HCT116 (cell line): Measurements from ENCODE around the gene MAN2B1. TPM values are rescaled to one million over a fixed set of nuclear protein-coding genes. Genes with fewer than 3 reads are reported as not detected.

Experiments
- ATAC-seq: fragments of 200-7000 bp; cut with Tn5 transposase; 2 replicates; pipeline ENCODE4 v1.9.1; 2020; ENCODE audit warnings: mild to moderate bottlenecking, moderate library complexity
- BruUV-seq: library from RNA; stranded (reverse); fragments of 400-500 nt; replicated peaks from 2 replicates; lab custom pipeline; 2021; lab: Mats Ljungman, UMichigan
- CTCF ChIA-PET: fragments of 300-600 bp; sonication (Branson Sonifier 250); formaldehyde crosslinking; loops from one replicate; lab custom pipeline; 2021; ENCODE audit warnings: antibody characterized with exemption; lab: Charles Lee
- POLR2A ChIA-PET: fragments of 300-600, 350-600 bp; sonication (Branson Sonifier 250); formaldehyde crosslinking; loops from one replicate; lab custom pipeline; 2021; ENCODE audit warnings: antibody characterized with exemption; lab: Charles Lee
- RAD21 ChIA-PET, 2 experiments: fragments of 300-600 bp; sonication (Branson Sonifier 250); formaldehyde crosslinking; loops; one replicate each; lab custom pipeline; 2023; ENCODE audit warnings: low total read pairs in 2 of 2; ENCODE audit not compliant: uncharacterized antibody in 2 of 2, unreplicated experiment in 2 of 2, low non-redundant PET in 1 of 2; lab: Charles Lee
- DNase-seq: peaks from one replicate; pipeline ENCODE4 v3.0.0-alpha.2; 2010; ENCODE audit warnings: low read depth, low spot score
- H2AFZ ChIP-seq: fragments of 200-600 bp; shearing (Covaris generic), sonication (generic); 2 replicates; pipeline ENCODE4 v1.6.1; 2017; ENCODE audit warnings: low read depth, mixed run types, mixed read lengths, antibody characterized with exemption, low read length; ENCODE audit not compliant: poor library complexity, severe bottlenecking
- H3K27ac ChIP-seq: 2 replicates; pipeline ENCODE4 v1.5.1; 2012; ENCODE audit warnings: low read depth, low read length
- H3K27me3 ChIP-seq: fragments of 200-600 bp; sonication (generic); 2 replicates; pipeline ENCODE4 v1.6.1; 2016; ENCODE audit warnings: mixed run types, low read length, mixed read lengths; ENCODE audit not compliant: insufficient read depth
- H3K36me3 ChIP-seq, 2 experiments: fragments of 200-500 bp in 1 of 2; fragments of 200-600 bp in 1 of 2; sonication (Bioruptor generic) in 1 of 2; sonication (generic) in 1 of 2; 2 replicates each; pipeline versions ENCODE4 v1.5.1 to v1.6.1; 2014 to 2016; ENCODE audit warnings: low read length in 2 of 2, inconsistent platforms in 1 of 2, mixed read lengths in 1 of 2, mixed run types in 1 of 2; ENCODE audit not compliant: insufficient read depth in 2 of 2, control insufficient read depth in 1 of 2
- H3K4me1 ChIP-seq, 2 experiments: fragments of 200-600 bp in 1 of 2; sonication (generic) in 1 of 2; 2 replicates each; pipeline versions ENCODE4 v1.5.1 to v1.6.1; 2012 to 2017; ENCODE audit warnings: low read length in 2 of 2, inconsistent platforms in 1 of 2, mild to moderate bottlenecking in 1 of 2, mixed read lengths in 1 of 2, mixed run types in 1 of 2, moderate library complexity in 1 of 2; ENCODE audit not compliant: insufficient read depth in 2 of 2, control insufficient read depth in 1 of 2
- H3K4me2 ChIP-seq: fragments of 200-600 bp; sonication (generic); 2 replicates; pipeline ENCODE4 v1.6.1; 2017; ENCODE audit warnings: mixed run types, low read length, mixed read lengths
- H3K4me3 ChIP-seq, 2 experiments: fragments of 200-600 bp in 1 of 2; sonication (generic) in 1 of 2; replicated peaks in 1 of 2; 2 replicates each; pipeline ENCODE4 v1.5.1; 2011 to 2016; ENCODE audit warnings: low read length in 2 of 2, control low read depth in 1 of 2, low read depth in 1 of 2, mild to moderate bottlenecking in 1 of 2, mixed read lengths in 1 of 2, mixed run types in 1 of 2
- H3K79me2 ChIP-seq: fragments of 200-600 bp; sonication (generic); 2 replicates; pipeline ENCODE4 v1.6.1; 2017; ENCODE audit warnings: mild to moderate bottlenecking, mixed run types, low read length, moderate library complexity, mixed read lengths; ENCODE audit not compliant: insufficient read depth
- H3K9ac ChIP-seq: fragments of 200-600 bp; sonication (generic); 2 replicates; pipeline ENCODE4 v1.6.1; 2016; ENCODE audit warnings: low read length, mixed read lengths
- H3K9me2 ChIP-seq: fragments of 200-600 bp; sonication (generic), shearing (Covaris generic); 2 replicates; pipeline ENCODE4 v1.6.1; 2017; ENCODE audit warnings: mixed run types, mild to moderate bottlenecking, moderate library complexity; ENCODE audit not compliant: insufficient read depth
- H3K9me3 ChIP-seq, 2 experiments: fragments of 200-500 bp in 1 of 2; fragments of 200-600 bp in 1 of 2; sonication (Bioruptor generic) in 1 of 2; sonication (generic) in 1 of 2; 2 replicates each; pipeline ENCODE4 v1.6.1; 2014 to 2017; ENCODE audit warnings: low read length in 2 of 2, mixed read lengths in 2 of 2, inconsistent platforms in 1 of 2, low read depth in 1 of 2, mild to moderate bottlenecking in 1 of 2, mixed run types in 1 of 2, moderate library complexity in 1 of 2; ENCODE audit not compliant: control insufficient read depth in 1 of 2, insufficient read depth in 1 of 2
- H4K20me1 ChIP-seq: fragments of 200-600 bp; sonication (generic), shearing (Covaris generic); 2 replicates; pipeline ENCODE4 v1.6.1; 2017; ENCODE audit warnings: mixed run types, mild to moderate bottlenecking, moderate library complexity; ENCODE audit not compliant: insufficient read depth
- CBX3 ChIP-seq: IDR thresholded peaks from 2 replicates; pipeline ENCODE4 v1.6.1; 2012; ENCODE audit warnings: low read depth
- EGR1 ChIP-seq: IDR thresholded peaks from 2 replicates; pipeline ENCODE4 v1.6.1; 2012; ENCODE audit warnings: low read depth
- EZH2 ChIP-seq: fragments of 200-600 bp; sonication (generic); IDR thresholded peaks from 2 replicates; pipeline ENCODE4 v1.6.1; 2017; ENCODE audit warnings: antibody characterized with exemption, mixed run types
- FOSL1 ChIP-seq: IDR thresholded peaks from 2 replicates; pipeline ENCODE4 v1.6.1; 2012; ENCODE audit warnings: low read depth
- JUND ChIP-seq: IDR thresholded peaks from 2 replicates; pipeline ENCODE4 v1.6.1; 2012
- POLR2A ChIP-seq: IDR thresholded peaks from 2 replicates; pipeline ENCODE4 v1.7.0; 2011; ENCODE audit warnings: borderline replicate concordance; ENCODE audit not compliant: insufficient read depth, insufficient read length; ENCODE audit errors: extremely low read depth
- POLR2AphosphoS5 ChIP-seq: IDR thresholded peaks from 2 replicates; pipeline ENCODE4 v1.6.1; 2011; ENCODE audit warnings: mild to moderate bottlenecking, low read depth, low read length, moderate library complexity
- SIN3A ChIP-seq: IDR thresholded peaks from 2 replicates; pipeline ENCODE4 v1.6.1; 2012; ENCODE audit warnings: low read depth
- SP1 ChIP-seq: IDR thresholded peaks from 2 replicates; pipeline ENCODE4 v1.6.1; 2012; ENCODE audit warnings: low read depth
- TCF7L2 ChIP-seq: IDR thresholded peaks from 2 replicates; pipeline ENCODE4 v1.7.0; 2011; ENCODE audit warnings: borderline replicate concordance, inconsistent platforms; ENCODE audit not compliant: insufficient read depth, insufficient read length; ENCODE audit errors: extremely low read depth
- YY1 ChIP-seq: IDR thresholded peaks from 2 replicates; pipeline ENCODE4 v1.6.1; 2011; ENCODE audit warnings: low read length, low read depth, moderate library complexity, mild to moderate bottlenecking; ENCODE audit not compliant: insufficient replicate concordance; ENCODE audit errors: extremely low read depth
- ZNF274 ChIP-seq: fragments of 200-500 bp; sonication (Bioruptor generic); IDR thresholded peaks from 2 replicates; pipeline ENCODE4 v1.6.1; 2014; ENCODE audit warnings: mild to moderate bottlenecking, low read depth, low read length, inconsistent platforms
- intact Hi-C: fragments of 100-400 bp; cut with micrococcal nuclease; formaldehyde crosslinking; loops from 2 replicates; pipeline ENCODE4 v1.10.0; 2022
- total RNA-seq: library from RNA; stranded (reverse); gene quantifications from one replicate; pipeline ENCODE4 v1.2.1, GENCODE V29; 2021; ENCODE audit not compliant: unreplicated experiment
- TF ChIP-seq, protein P1 (sequence below): IDR thresholded peaks from 2 replicates; pipeline ENCODE4 v1.6.1; 2012; ENCODE audit warnings: low read depth
- TF ChIP-seq, protein P2 (sequence below), 3 experiments: fragments of 200-600 bp in 1 of 3; sonication (generic) in 1 of 3; IDR thresholded peaks in 2 of 3; conservative IDR thresholded peaks in 1 of 3; 2 replicates each; pipeline ENCODE4 v1.5.1; 2012 to 2017; ENCODE audit warnings: low read depth in 2 of 3, low read length in 2 of 3, antibody characterized with exemption in 1 of 3, borderline replicate concordance in 1 of 3, control low read depth in 1 of 3, mild to moderate bottlenecking in 1 of 3, mixed read lengths in 1 of 3, mixed run types in 1 of 3, moderate library complexity in 1 of 3; ENCODE audit not compliant: insufficient read depth in 1 of 3
- TF ChIP-seq, protein P3 (sequence below): IDR thresholded peaks from 2 replicates; pipeline ENCODE4 v1.6.1; 2012
- TF ChIP-seq, protein P4 (sequence below): IDR thresholded peaks from 2 replicates; pipeline ENCODE4 v1.6.1; 2012

Gene MAN2B1
- total RNA-seq, 1 experiment from 2014 or later, result 48.3 TPM

DNA sequence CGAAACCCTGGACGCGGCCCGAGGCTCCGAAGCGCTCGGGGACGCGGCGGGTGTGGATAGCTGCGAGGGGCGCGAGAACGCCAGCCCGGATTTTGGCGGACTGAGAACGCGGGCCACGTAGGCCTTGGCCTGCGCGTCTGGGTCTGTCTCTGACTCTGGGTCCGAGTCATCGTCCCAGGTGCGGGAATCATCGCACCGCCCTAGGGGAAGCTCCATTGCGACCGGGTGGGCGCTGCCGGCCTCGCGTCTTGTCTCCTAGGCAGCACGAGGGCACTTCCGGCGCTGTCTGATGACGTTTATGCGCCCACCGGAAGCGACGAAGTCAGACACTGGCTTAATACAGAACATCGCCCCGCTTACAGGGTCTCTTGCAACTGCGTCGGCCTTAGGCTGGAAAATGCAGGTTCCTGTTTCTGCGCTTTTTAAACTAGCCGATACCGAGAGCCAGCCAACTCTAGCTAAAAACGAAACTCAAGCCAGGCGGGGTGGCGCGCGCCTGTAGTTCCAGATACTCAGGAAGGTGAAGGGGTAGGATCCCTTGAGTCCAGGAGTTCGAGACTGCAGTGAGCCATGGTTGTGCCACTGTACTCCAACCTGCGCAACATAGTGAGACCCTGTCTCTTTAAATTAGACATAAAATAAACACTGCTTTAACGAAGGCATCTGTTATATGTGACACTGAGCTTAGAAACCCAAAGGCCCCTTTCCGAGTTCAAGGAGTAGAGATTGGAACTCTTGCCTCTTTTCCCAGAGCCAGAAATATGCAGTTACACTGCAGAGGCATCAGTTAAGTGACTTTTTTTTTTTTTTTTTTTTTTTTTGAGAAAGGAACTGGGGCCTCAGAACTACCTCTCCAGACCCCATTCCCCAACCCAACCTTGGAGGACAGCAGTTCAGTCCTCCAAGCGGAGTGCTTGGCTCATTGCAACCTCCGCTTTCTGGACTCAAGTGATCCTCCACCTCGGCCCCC is 30.1 kb upstream of the MAN2B1 start, which contains the start of gene FBXW9 (continued):
- TF ChIP-seq SIN3A (peak; percentile 97), SP1 (no peak), FOSL1 (no peak)

DNA sequence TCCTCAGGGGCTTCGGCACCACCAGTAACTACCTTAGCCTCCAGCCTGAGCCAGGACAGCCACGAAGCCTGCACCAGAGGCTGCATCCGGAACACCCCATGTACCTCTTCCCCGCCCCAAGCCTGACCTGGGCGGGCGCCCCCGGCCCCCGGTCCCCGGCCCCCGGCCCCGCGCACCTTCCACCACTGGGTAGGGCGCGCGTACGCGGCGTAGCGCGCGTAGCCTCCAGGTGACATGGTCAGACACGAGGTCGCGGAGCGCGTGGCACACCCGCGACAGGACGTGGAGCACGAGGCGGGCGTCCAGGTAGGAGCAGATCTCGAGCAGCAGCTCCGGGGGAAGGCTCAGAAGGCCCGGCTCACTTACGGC is 29.4 kb upstream of the MAN2B1 start:
- CTCF ChIA-PET, result no interaction called here
- TF ChIP-seq, protein P1, sequence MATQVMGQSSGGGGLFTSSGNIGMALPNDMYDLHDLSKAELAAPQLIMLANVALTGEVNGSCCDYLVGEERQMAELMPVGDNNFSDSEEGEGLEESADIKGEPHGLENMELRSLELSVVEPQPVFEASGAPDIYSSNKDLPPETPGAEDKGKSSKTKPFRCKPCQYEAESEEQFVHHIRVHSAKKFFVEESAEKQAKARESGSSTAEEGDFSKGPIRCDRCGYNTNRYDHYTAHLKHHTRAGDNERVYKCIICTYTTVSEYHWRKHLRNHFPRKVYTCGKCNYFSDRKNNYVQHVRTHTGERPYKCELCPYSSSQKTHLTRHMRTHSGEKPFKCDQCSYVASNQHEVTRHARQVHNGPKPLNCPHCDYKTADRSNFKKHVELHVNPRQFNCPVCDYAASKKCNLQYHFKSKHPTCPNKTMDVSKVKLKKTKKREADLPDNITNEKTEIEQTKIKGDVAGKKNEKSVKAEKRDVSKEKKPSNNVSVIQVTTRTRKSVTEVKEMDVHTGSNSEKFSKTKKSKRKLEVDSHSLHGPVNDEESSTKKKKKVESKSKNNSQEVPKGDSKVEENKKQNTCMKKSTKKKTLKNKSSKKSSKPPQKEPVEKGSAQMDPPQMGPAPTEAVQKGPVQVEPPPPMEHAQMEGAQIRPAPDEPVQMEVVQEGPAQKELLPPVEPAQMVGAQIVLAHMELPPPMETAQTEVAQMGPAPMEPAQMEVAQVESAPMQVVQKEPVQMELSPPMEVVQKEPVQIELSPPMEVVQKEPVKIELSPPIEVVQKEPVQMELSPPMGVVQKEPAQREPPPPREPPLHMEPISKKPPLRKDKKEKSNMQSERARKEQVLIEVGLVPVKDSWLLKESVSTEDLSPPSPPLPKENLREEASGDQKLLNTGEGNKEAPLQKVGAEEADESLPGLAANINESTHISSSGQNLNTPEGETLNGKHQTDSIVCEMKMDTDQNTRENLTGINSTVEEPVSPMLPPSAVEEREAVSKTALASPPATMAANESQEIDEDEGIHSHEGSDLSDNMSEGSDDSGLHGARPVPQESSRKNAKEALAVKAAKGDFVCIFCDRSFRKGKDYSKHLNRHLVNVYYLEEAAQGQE, result no peak
- TF ChIP-seq YY1, result no peak
- TF ChIP-seq, protein P2, sequence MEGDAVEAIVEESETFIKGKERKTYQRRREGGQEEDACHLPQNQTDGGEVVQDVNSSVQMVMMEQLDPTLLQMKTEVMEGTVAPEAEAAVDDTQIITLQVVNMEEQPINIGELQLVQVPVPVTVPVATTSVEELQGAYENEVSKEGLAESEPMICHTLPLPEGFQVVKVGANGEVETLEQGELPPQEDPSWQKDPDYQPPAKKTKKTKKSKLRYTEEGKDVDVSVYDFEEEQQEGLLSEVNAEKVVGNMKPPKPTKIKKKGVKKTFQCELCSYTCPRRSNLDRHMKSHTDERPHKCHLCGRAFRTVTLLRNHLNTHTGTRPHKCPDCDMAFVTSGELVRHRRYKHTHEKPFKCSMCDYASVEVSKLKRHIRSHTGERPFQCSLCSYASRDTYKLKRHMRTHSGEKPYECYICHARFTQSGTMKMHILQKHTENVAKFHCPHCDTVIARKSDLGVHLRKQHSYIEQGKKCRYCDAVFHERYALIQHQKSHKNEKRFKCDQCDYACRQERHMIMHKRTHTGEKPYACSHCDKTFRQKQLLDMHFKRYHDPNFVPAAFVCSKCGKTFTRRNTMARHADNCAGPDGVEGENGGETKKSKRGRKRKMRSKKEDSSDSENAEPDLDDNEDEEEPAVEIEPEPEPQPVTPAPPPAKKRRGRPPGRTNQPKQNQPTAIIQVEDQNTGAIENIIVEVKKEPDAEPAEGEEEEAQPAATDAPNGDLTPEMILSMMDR (IDR thresholded peaks at IDR 0.05 in 2 of 3, conservative IDR thresholded peaks at IDR 0.05 in 1 of 3; ENCODE audit: borderline replicate concordance in 1 of 3, insufficient read depth in 1 of 3, low read depth in 2 of 3, low read length in 2 of 3), result no peak
- no peak for TF ChIP-seq JUND
- TF ChIP-seq EZH2, result no peak
- TF ChIP-seq CBX3, result no peak
- TF ChIP-seq, protein P3, sequence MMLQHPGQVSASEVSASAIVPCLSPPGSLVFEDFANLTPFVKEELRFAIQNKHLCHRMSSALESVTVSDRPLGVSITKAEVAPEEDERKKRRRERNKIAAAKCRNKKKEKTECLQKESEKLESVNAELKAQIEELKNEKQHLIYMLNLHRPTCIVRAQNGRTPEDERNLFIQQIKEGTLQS, result no peak
- TF ChIP-seq EGR1, result no peak
- no peak for TF ChIP-seq POLR2A
- no peak for TF ChIP-seq TCF7L2
- TF ChIP-seq POLR2AphosphoS5, result no peak
- no peak for TF ChIP-seq ZNF274
- TF ChIP-seq, protein P4, sequence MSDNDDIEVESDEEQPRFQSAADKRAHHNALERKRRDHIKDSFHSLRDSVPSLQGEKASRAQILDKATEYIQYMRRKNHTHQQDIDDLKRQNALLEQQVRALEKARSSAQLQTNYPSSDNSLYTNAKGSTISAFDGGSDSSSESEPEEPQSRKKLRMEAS, result no peak
- TF ChIP-seq SP1, result no peak

More for the DNA sequence above, 29.4 kb upstream of the MAN2B1 start:
- no peak for DNase-seq
- Histone ChIP-seq H3K9me2 (no peaks in the 10 kb centered on the region), H3K36me3 (peaks cover 11 to 17% of the 10 kb centered on the region in 2 experiments; a peak in 3 of 4 replicates), H2AFZ (no peak overlapping the region), H3K4me3 (peak overlapping the region; percentile 88 to 92), H3K9ac (peak overlapping the region; percentile 90), H3K4me2 (peak overlapping the region; percentile 93), H3K9me3 (no peaks in the 10 kb centered on the region), H3K79me2 (peaks cover 10% of the 10 kb centered on the region; the same call in 1 of the 2 replicates), H3K27me3 (no peaks in the 10 kb centered on the region), H3K4me1 (peaks cover 9 to 23% of the 10 kb centered on the region in 2 experiments; a peak in 3 of 4 replicates), H4K20me1 (no peaks in the 10 kb centered on the region), H3K27ac (peak overlapping the region; percentile 53)
- peak; percentile 46 for ATAC-seq
- intact Hi-C loops, result no loop called here
- POLR2A ChIA-PET, result interaction anchor here (1.5 to 1.6 kb wide), 2 partner anchors 14 to 87 kb away, joined by 3 to 8 read pairs; partner anchors contain the start of gene DHPS
- RAD21 ChIA-PET, result no interaction called here
- BruUV-seq, result no TSS peak
